Gastrocnemius medialis (tissue), 4 donors: ENCODE results near the gene NT5C1A. TPM values are rescaled to one million over a fixed set of nuclear protein-coding genes. Genes with fewer than 3 reads are reported as not detected.

Source experiments
- ATAC-seq, 2 donors: fragments of 150-250 bp; one replicate each; pipeline ENCODE4 v1.9.1; 2016
- DNase-seq, 2 donors: peaks; one replicate each; pipeline ENCODE4 v3.0.0-alpha.2; 2019
- H3K27ac ChIP-seq, 4 donors: fragments of 200-600 bp; sonication (generic); 1 replicate in 1 of 4; 2 replicates in 3 of 4; pipeline ENCODE4 v1.5.1; 2016 to 2018; ENCODE audit warnings: mild to moderate bottlenecking in 2 of 4, moderate library complexity in 1 of 4
- H3K27me3 ChIP-seq, 3 donors: fragments of 200-600 bp; sonication (generic) in 2 of 3; 1 replicate in 1 of 3; 2 replicates in 2 of 3; pipeline versions ENCODE4 v1.5.1 to v1.6.0; 2016 to 2019; ENCODE audit warnings: mild to moderate bottlenecking in 1 of 3, moderate library complexity in 1 of 3
- H3K36me3 ChIP-seq, 2 donors: fragments of 200-600 bp; sonication (generic) in 1 of 2; one replicate each; pipeline ENCODE4 v1.5.1; 2017 to 2018
- H3K4me1 ChIP-seq, 2 donors: fragments of 200-600 bp; sonication (generic) in 1 of 2; one replicate each; pipeline ENCODE4 v1.5.1; 2016 to 2017; ENCODE audit warnings: mild to moderate bottlenecking in 2 of 2
- H3K4me3 ChIP-seq, 4 donors: fragments of 200-600 bp; sonication (generic) in 3 of 4; 1 replicate in 1 of 4; 2 replicates in 3 of 4; pipeline ENCODE4 v1.5.1; 2016 to 2019; ENCODE audit warnings: mild to moderate bottlenecking in 2 of 4
- H3K9me3 ChIP-seq, 3 donors: fragments of 200-600 bp; sonication (generic) in 2 of 3; 1 replicate in 1 of 3; 2 replicates in 2 of 3; pipeline ENCODE4 v1.5.1; 2016 to 2019
- CTCF ChIP-seq, 5 experiments: fragments of 450-650 bp in 3 of 5; fragments of 200-600 bp in 2 of 5; sonication (generic) in 2 of 5; IDR thresholded peaks in 4 of 5; conservative IDR thresholded peaks in 1 of 5; 1 replicate in 4 of 5; 2 replicates in 1 of 5; pipeline ENCODE4 v1.5.1; 2016 to 2019; ENCODE audit warnings: antibody characterized with exemption in 5 of 5, mild to moderate bottlenecking in 3 of 5, moderate library complexity in 3 of 5
- POLR2A ChIP-seq, 2 donors: fragments of 450-650 bp; IDR thresholded peaks; one replicate each; pipeline ENCODE4 v1.6.1; 2017; ENCODE audit warnings: antibody characterized with exemption in 2 of 2, mild to moderate bottlenecking in 2 of 2, moderate library complexity in 2 of 2
- in situ Hi-C, 4 donors: fragments of 200-750 bp; cut with MboI; loops; one replicate each; pipeline versions ENCODE4 v1.15.0 to v1.8.0; 2017; ENCODE audit warnings: low sequenced_read_pairs in 4 of 4
- intact Hi-C: fragments of 100-400 bp; cut with DNase I; formaldehyde crosslinking; loops from one replicate; pipeline ENCODE4 v1.15.1; 2023; ENCODE audit warnings: low total_unique reads
- total RNA-seq, 4 donors: library from RNA; depleted of rRNA; stranded (reverse); fragments of >200 nt; gene quantifications; one replicate each; pipeline versions ENCODE4 v1.1.0 to v1.2.3, GENCODE V29; 2016

Gene NT5C1A
- total RNA-seq, 4 donors from 2014 or later = 10.8 to 85.5 (median 59.9) TPM

- no peaks in the 10 kb centered on the region for H3K9me3 ChIP-seq
- peaks cover 24 to 26% of the 10 kb centered on the region in 2 donors for H3K4me1 ChIP-seq
- in situ Hi-C loops (no loop called here), intact Hi-C loops (no loop called here)
- no peak for ATAC-seq
- H3K36me3 ChIP-seq = no peaks in the 10 kb centered on the region
- H3K27me3 ChIP-seq = peaks cover 0 to 10% (median 4%) of the 10 kb centered on the region in 3 donors
- TF ChIP-seq POLR2A (IDR thresholded peaks at IDR 0.05) = no peak
- no peak for TF ChIP-seq CTCF (IDR thresholded peaks at IDR 0.05 in 4 of 5, conservative IDR thresholded peaks at IDR 0.05 in 1 of 5)
- no peak for DNase-seq
- H3K27ac ChIP-seq = no peak overlapping the region
- no peak overlapping the region for H3K4me3 ChIP-seq
Measured at GRCh38 chr1:39689214-39689613, 17.3 kb upstream of the NT5C1A start.

- no peak for TF ChIP-seq CTCF (IDR thresholded peaks at IDR 0.05 in 4 of 5, conservative IDR thresholded peaks at IDR 0.05 in 1 of 5)
- no peak for TF ChIP-seq POLR2A (IDR thresholded peaks at IDR 0.05)
- Histone ChIP-seq H3K4me1 (peaks cover 23 to 24% of the 10 kb centered on the region in 2 donors), H3K4me3 (no peak overlapping the region), H3K27me3 (peaks cover 0 to 11% (median 9%) of the 10 kb centered on the region in 3 donors), H3K9me3 (no peaks in the 10 kb centered on the region), H3K36me3 (no peaks in the 10 kb centered on the region), H3K27ac (no peak overlapping the region)
- in situ Hi-C loops = no loop called here
- ATAC-seq = no peak
- no peak for DNase-seq
- intact Hi-C loops = no loop called here
Measured at GRCh38 chr1:39688706-39689105, 16.8 kb upstream of the NT5C1A start.

GRCh38 chr1:39687243-39687642 is 15.3 kb upstream of the NT5C1A start:
- ATAC-seq (no peak), DNase-seq (no peak)
- H3K27me3 ChIP-seq = peaks cover 0 to 16% (median 15%) of the 10 kb centered on the region in 3 donors
- H3K4me3 ChIP-seq = no peak overlapping the region
- intact Hi-C loops (no loop called here), in situ Hi-C loops (no loop called here)
- no peaks in the 10 kb centered on the region for H3K9me3 ChIP-seq
- TF ChIP-seq CTCF (IDR thresholded peaks at IDR 0.05 in 4 of 5, conservative IDR thresholded peaks at IDR 0.05 in 1 of 5) (no peak), POLR2A (IDR thresholded peaks at IDR 0.05) (no peak)
- H3K27ac ChIP-seq = no peak overlapping the region
- H3K4me1 ChIP-seq = peaks cover 9 to 17% of the 10 kb centered on the region in 2 donors
- H3K36me3 ChIP-seq = no peaks in the 10 kb centered on the region

- Histone ChIP-seq H3K27ac (no peak overlapping the region), H3K4me3 (no peak overlapping the region), H3K9me3 (no peaks in the 10 kb centered on the region), H3K27me3 (peaks cover 0 to 15% (median 14%) of the 10 kb centered on the region in 3 donors), H3K36me3 (no peaks in the 10 kb centered on the region), H3K4me1 (no peaks in the 10 kb centered on the region)
- intact Hi-C loops (no loop called here), in situ Hi-C loops (no loop called here)
- TF ChIP-seq POLR2A (IDR thresholded peaks at IDR 0.05) (no peak), CTCF (IDR thresholded peaks at IDR 0.05 in 4 of 5, conservative IDR thresholded peaks at IDR 0.05 in 1 of 5) (no peak)
- DNase-seq = no peak
- ATAC-seq = no peak
Measured at GRCh38 chr1:39685071-39685470, 13.2 kb upstream of the NT5C1A start.

- in situ Hi-C loops (no loop called here), intact Hi-C loops (no loop called here)
- H3K27me3 ChIP-seq = peaks cover 0 to 15% (median 14%) of the 10 kb centered on the region in 3 donors
- H3K9me3 ChIP-seq = no peaks in the 10 kb centered on the region
- no peak for DNase-seq
- no peak for TF ChIP-seq CTCF (IDR thresholded peaks at IDR 0.05 in 4 of 5, conservative IDR thresholded peaks at IDR 0.05 in 1 of 5)
- TF ChIP-seq POLR2A (IDR thresholded peaks at IDR 0.05) = no peak
- no peak overlapping the region for H3K27ac ChIP-seq
- H3K36me3 ChIP-seq = no peaks in the 10 kb centered on the region
- no peak overlapping the region for H3K4me3 ChIP-seq
- no peak for ATAC-seq
- no peaks in the 10 kb centered on the region for H3K4me1 ChIP-seq
Measured at GRCh38 chr1:39684313-39684664, 12.4 kb upstream of the NT5C1A start.
